Hepatocyte (in vitro differentiated cells): ENCODE measurements around the gene RBFOX2.

Experiments
- EZH2 ChIP-seq: fragments of 200-600 bp; sonication (generic); IDR thresholded peaks from 2 replicates; pipeline ENCODE4 v1.6.1; 2016; ENCODE audit warnings: antibody characterized with exemption, mild to moderate bottlenecking, borderline replicate concordance
- EZH2phosphoT487 ChIP-seq: fragments of 200-600 bp; sonication (generic); IDR thresholded peaks from one replicate; pipeline ENCODE4 v1.6.1; 2018; ENCODE audit warnings: antibody characterized with exemption, mild to moderate bottlenecking, low read depth, moderate library complexity; ENCODE audit not compliant: unreplicated experiment, severe bottlenecking
- TF ChIP-seq, protein P1 (sequence below): fragments of 200-600 bp; sonication (generic); IDR thresholded peaks from 2 replicates; pipeline ENCODE4 v1.5.1; 2016; ENCODE audit warnings: antibody characterized with exemption, mild to moderate bottlenecking; ENCODE audit not compliant: poor library complexity

GRCh38 chr22:35978201-35978600 is 50.4 kb downstream of the RBFOX2 start:
- TF ChIP-seq, protein P1, sequence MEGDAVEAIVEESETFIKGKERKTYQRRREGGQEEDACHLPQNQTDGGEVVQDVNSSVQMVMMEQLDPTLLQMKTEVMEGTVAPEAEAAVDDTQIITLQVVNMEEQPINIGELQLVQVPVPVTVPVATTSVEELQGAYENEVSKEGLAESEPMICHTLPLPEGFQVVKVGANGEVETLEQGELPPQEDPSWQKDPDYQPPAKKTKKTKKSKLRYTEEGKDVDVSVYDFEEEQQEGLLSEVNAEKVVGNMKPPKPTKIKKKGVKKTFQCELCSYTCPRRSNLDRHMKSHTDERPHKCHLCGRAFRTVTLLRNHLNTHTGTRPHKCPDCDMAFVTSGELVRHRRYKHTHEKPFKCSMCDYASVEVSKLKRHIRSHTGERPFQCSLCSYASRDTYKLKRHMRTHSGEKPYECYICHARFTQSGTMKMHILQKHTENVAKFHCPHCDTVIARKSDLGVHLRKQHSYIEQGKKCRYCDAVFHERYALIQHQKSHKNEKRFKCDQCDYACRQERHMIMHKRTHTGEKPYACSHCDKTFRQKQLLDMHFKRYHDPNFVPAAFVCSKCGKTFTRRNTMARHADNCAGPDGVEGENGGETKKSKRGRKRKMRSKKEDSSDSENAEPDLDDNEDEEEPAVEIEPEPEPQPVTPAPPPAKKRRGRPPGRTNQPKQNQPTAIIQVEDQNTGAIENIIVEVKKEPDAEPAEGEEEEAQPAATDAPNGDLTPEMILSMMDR: no peak
- TF ChIP-seq EZH2 (no peak), EZH2phosphoT487 (no peak)
